GM12878 (cell line): Measurements from ENCODE around the gene GET3.
A peak's percentile ranks its signal among the peaks of the same experiment; 100 is the strongest.

Source experiments
- CBX5 ChIP-seq: sonication (generic); IDR thresholded peaks from 2 replicates; pipeline ENCODE4 v1.6.1; 2016; ENCODE audit warnings: low read depth, moderate library complexity, mild to moderate bottlenecking, inconsistent platforms
- CEBPB ChIP-seq, 2 experiments: fragments of 150-350 bp in 1 of 2; IDR thresholded peaks; 2 replicates each; pipeline ENCODE4 v1.6.1; 2012 to 2014; ENCODE audit warnings: low read depth in 2 of 2, low read length in 2 of 2, borderline replicate concordance in 1 of 2, inconsistent platforms in 1 of 2
- CTCF ChIP-seq, 3 experiments: IDR thresholded peaks in 2 of 3; conservative IDR thresholded peaks in 1 of 3; 2 replicates each; pipeline ENCODE4 v1.5.1; 2011; ENCODE audit warnings: low read depth in 3 of 3, low read length in 3 of 3, mild to moderate bottlenecking in 3 of 3, control low read depth in 2 of 3, moderate library complexity in 2 of 3, inconsistent platforms in 1 of 3, mixed read lengths in 1 of 3; ENCODE audit not compliant: control insufficient read depth in 2 of 3, insufficient read depth in 1 of 3; ENCODE audit errors: extremely low read depth in 1 of 3
- EP300 ChIP-seq, 2 experiments: fragments of 150-350 bp in 1 of 2; IDR thresholded peaks; 2 replicates each; pipeline ENCODE4 v1.6.1; 2011 to 2012; ENCODE audit warnings: low read depth in 2 of 2, low read length in 2 of 2, borderline replicate concordance in 1 of 2, improper control_type of control experiment in 1 of 2, inconsistent platforms in 1 of 2; ENCODE audit not compliant: control insufficient read depth in 1 of 2
- EZH2 ChIP-seq: IDR thresholded peaks from 2 replicates; pipeline ENCODE4 v1.6.1; 2012; ENCODE audit warnings: low read depth, mild to moderate bottlenecking, control low read depth, inconsistent platforms, low read length, borderline replicate concordance; ENCODE audit not compliant: control insufficient read depth
- MAX ChIP-seq: IDR thresholded peaks from 2 replicates; pipeline ENCODE4 v1.6.1; 2012; ENCODE audit warnings: low read depth, low read length, improper control_type of control experiment
- NKRF ChIP-seq: fragments of 450-650 bp; conservative IDR thresholded peaks from 2 replicates; pipeline ENCODE4 v1.6.1; 2017; ENCODE audit warnings: mild to moderate bottlenecking, moderate library complexity
- POLR2A ChIP-seq: IDR thresholded peaks from 2 replicates; pipeline ENCODE4 v1.6.1; 2011; ENCODE audit warnings: low read depth, mild to moderate bottlenecking, low read length
- REST ChIP-seq: IDR thresholded peaks from 2 replicates; pipeline ENCODE4 v1.6.1; 2012; ENCODE audit warnings: mild to moderate bottlenecking, low read depth, low read length
- SMARCA5 ChIP-seq: fragments of 450-650 bp; IDR thresholded peaks from 2 replicates; pipeline ENCODE4 v1.6.1; 2017; ENCODE audit warnings: mild to moderate bottlenecking
- SRF ChIP-seq, 2 experiments: IDR thresholded peaks; 2 replicates each; pipeline ENCODE4 v1.6.1; 2011; ENCODE audit warnings: low read depth in 2 of 2, low read length in 2 of 2, mild to moderate bottlenecking in 1 of 2, moderate library complexity in 1 of 2
- TAF1 ChIP-seq: IDR thresholded peaks from 2 replicates; pipeline ENCODE4 v1.6.1; 2011; ENCODE audit warnings: mild to moderate bottlenecking, low read depth, low read length, borderline replicate concordance
- ZBTB40 ChIP-seq: fragments of 450-650 bp; IDR thresholded peaks from 2 replicates; pipeline ENCODE4 v1.6.1; 2016; ENCODE audit warnings: mild to moderate bottlenecking, moderate library complexity, borderline replicate concordance
- ZNF274 ChIP-seq: IDR thresholded peaks from one replicate; pipeline ENCODE4 v1.8.0; 2011; ENCODE audit not compliant: insufficient read length, insufficient read depth

GRCh38 chr19:12689012-12689411 lies 48.3 kb upstream of the GET3 start:
- TF ChIP-seq CBX5: no peak
- TF ChIP-seq ZNF274: no peak
- TF ChIP-seq REST: no peak
- 0 out of 2 replicates have a peak, but pooled peaks have one; percentile 28 for TF ChIP-seq POLR2A
- no peak for TF ChIP-seq CEBPB (IDR thresholded peaks at IDR 0.05; ENCODE audit: borderline replicate concordance in 1 of 2, low read depth in 2 of 2, low read length in 2 of 2)
- no peak for TF ChIP-seq SRF (IDR thresholded peaks at IDR 0.05; ENCODE audit: low read depth in 2 of 2, low read length in 2 of 2)
- no peak for TF ChIP-seq EP300 (IDR thresholded peaks at IDR 0.05; ENCODE audit: borderline replicate concordance in 1 of 2, control insufficient read depth in 1 of 2, low read depth in 2 of 2, low read length in 2 of 2)
- TF ChIP-seq EZH2: no peak
- TF ChIP-seq NKRF: no peak
- TF ChIP-seq TAF1: no peak
- TF ChIP-seq SMARCA5: no peak
- TF ChIP-seq CTCF (IDR thresholded peaks at IDR 0.05 in 2 of 3, conservative IDR thresholded peaks at IDR 0.05 in 1 of 3; ENCODE audit: control insufficient read depth in 2 of 3, extremely low read depth in 1 of 3, insufficient read depth in 1 of 3, low read depth in 3 of 3, low read length in 3 of 3): no peak
- no peak for TF ChIP-seq MAX
- TF ChIP-seq ZBTB40: no peak
